ENCODE measurements around the gene GGCX. TPM values are rescaled to one million over a fixed set of nuclear protein-coding genes. Genes with fewer than 3 reads are reported as not detected.

The GGCX gene
- total and polyA plus RNA-seq, 2 of the 13 experiments (the other 11 are each of a cell fraction or from before 2014, with no cell fraction given), result 72.5 to 103 TPM

GRCh38 chr2:85538507-85539360 lies 22.6 kb downstream of the GGCX start, which contains the start of gene MAT2A (continued):
- TF ChIP-seq CEBPB (IDR thresholded peaks at IDR 0.05; ENCODE audit: borderline replicate concordance, low read depth, low read length), result no peak
- TF ChIP-seq CHD2 (IDR thresholded peaks at IDR 0.05; ENCODE audit: low read depth, low read length), result peak; percentile 70; the same call in 1 of the 2 replicates
- peak; percentile 68 for TF ChIP-seq FOXP4 (CRISPR knock-in tag; IDR thresholded peaks at IDR 0.05)
- no peak; the same call in 1 of the 2 replicates for TF ChIP-seq SP140L (CRISPR knock-in tag; IDR thresholded peaks at IDR 0.05; ENCODE audit: borderline replicate concordance)
- no peak for TF ChIP-seq GMEB2 (CRISPR knock-in tag; IDR thresholded peaks at IDR 0.05; ENCODE audit: low read depth)
- no peak for TF ChIP-seq ZNF7 (CRISPR knock-in tag; IDR thresholded peaks at IDR 0.05)
- TF ChIP-seq ESRRA (CRISPR knock-in tag; IDR thresholded peaks at IDR 0.05; ENCODE audit: low read depth), result peak; percentile 73
- TF ChIP-seq POLR2AphosphoS5 (IDR thresholded peaks at IDR 0.05; ENCODE audit: low read depth, low read length), result peak; percentile 99
- TF ChIP-seq ZNF567 (CRISPR knock-in tag; IDR thresholded peaks at IDR 0.05; ENCODE audit: borderline replicate concordance), result peak; percentile 93; the same call in 1 of the 2 replicates
- no peak for TF ChIP-seq ZNF619 (CRISPR knock-in tag; IDR thresholded peaks at IDR 0.05)
- 0 out of 2 replicates have a peak, but pooled peaks have one; percentile 49 for TF ChIP-seq TOE1 (CRISPR knock-in tag; IDR thresholded peaks at IDR 0.05)
- no peak; the same call in 1 of the 2 replicates for TF ChIP-seq ZNF3 (CRISPR knock-in tag; IDR thresholded peaks at IDR 0.05)
- TF ChIP-seq ZNF564 (CRISPR knock-in tag; IDR thresholded peaks at IDR 0.05), result peak; percentile 83; the same call in 1 of the 2 replicates
- TF ChIP-seq E2F1 (CRISPR knock-in tag; IDR thresholded peaks at IDR 0.05), result peak; percentile 96
- peak; percentile 63; the same call in 1 of the 2 replicates for TF ChIP-seq HIC2 (CRISPR knock-in tag; IDR thresholded peaks at IDR 0.05; ENCODE audit: low read depth)
- TF ChIP-seq PLRG1 (conservative IDR thresholded peaks at IDR 0.05), result no peak
- peak; percentile 96; the same call in 1 of the 2 replicates for TF ChIP-seq ZNF367 (CRISPR knock-in tag; IDR thresholded peaks at IDR 0.05; ENCODE audit: borderline replicate concordance)
- peak; percentile 90 for TF ChIP-seq BRF2 (CRISPR knock-in tag; IDR thresholded peaks at IDR 0.05)
- TF ChIP-seq ZBTB20 (CRISPR knock-in tag; IDR thresholded peaks at IDR 0.05; ENCODE audit: borderline replicate concordance, low read depth), result peak; percentile 54; the same call in 1 of the 2 replicates
- peak; percentile 97 for TF ChIP-seq NKX3-1 (CRISPR knock-in tag; IDR thresholded peaks at IDR 0.05)

All from HepG2 (cell line).